Caki2 (cell line): ENCODE measurements around the gene ZNF138. TPM values are rescaled to one million over a fixed set of nuclear protein-coding genes. Genes with fewer than 3 reads are reported as not detected.

Source experiments
- DNase-seq: peaks from one replicate; pipeline ENCODE4 v3.0.0-alpha.2; 2015; ENCODE audit warnings: low read depth
- in situ Hi-C: cut with HindIII; loops from 2 replicates; pipeline ENCODE4 v1.10.0; 2016; ENCODE audit warnings: low sequenced_read_pairs, low pct_unique_long_range_greater_than_20kb, mixed read lengths
- total RNA-seq: library from RNA; depleted of rRNA; stranded (reverse); fragments of >200 nt; shearing (Covaris generic); gene quantifications from 2 replicates; pipeline ENCODE4 v1.2.3, GENCODE V29; 2014; ENCODE audit warnings: low replicate concordance; rRNA removed

ZNF138 gene
- total RNA-seq, 1 experiment from 2014 or later, result 2.9 TPM

DNA sequence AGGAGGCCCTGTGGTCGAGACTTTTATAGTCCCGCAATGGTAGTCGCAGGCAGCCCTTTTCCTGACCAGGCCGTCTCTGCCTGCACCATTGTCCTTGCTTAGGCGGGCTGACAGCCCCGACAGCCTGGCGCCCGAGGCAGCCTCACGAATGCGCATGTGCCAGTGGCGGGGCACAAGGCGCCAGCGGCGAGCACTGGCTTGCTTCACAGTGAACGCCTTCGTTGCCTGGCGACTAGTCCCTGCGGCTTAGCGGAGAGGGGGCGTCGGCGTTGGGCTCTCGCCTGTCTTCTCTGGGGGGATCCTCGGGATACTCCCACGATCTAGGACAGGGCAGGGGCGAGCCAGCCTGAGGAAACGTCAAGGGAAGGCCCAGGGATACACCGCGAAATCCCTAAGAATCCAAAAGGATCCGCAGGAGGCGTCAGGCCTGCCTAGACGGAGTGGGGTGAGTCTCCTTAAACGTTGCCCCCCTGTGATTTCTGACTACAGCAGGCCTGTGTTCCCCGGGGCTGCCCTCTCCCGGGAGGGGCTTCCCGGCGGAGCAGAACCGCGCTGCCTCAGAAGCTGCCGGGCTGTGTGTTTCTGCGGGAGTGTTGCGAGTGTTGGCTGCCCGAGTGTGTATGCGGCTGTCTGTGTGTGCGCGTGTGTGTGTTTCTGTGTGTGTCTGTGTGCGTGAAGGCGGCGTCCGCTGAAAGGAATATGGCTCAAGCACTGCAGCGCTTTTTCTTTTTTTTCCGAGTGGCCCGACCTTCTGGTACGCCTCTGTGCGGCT lies 88.3 kb downstream of the ZNF138 start:
- in situ Hi-C loops, result no loop called here
- no peak for DNase-seq

Other genes with a start within 250 kb of the ZNF138 start
- 5.4 and 9.6 TPM in 2 replicates for gene ZNF680, start 231.4 kb upstream of the ZNF138 start, total RNA-seq
- 0.52 and 1.1 TPM in 2 replicates for gene ZNF107, start 128.3 kb upstream of the ZNF138 start, total RNA-seq
- 1.1 and 8.4 TPM in 2 replicates for gene ZNF273, start 108.8 kb downstream of the ZNF138 start, total RNA-seq
- gene ZNF117, start 196.6 kb downstream of the ZNF138 start, total RNA-seq, result 0.81 and 1.1 TPM in 2 replicates
- not detected in 2 replicates for gene ERV3-1, start 212.3 kb downstream of the ZNF138 start, total RNA-seq